ENCODE measurements around the gene NBDY.

GRCh38 chrX:56751071-56751470 lies 22.0 kb downstream of the NBDY start:
- no peak for TF ChIP-seq CTCF (IDR thresholded peaks at IDR 0.05; ENCODE audit: low read depth, low read length, missing input control)
- TF ChIP-seq JUND (IDR thresholded peaks at IDR 0.05), result no peak
- no peak for TF ChIP-seq GABPA (IDR thresholded peaks at IDR 0.05 in 1 of 2, conservative IDR thresholded peaks at IDR 0.05 in 1 of 2)
